Stimulated activated CD8-positive, alpha-beta memory T cell treated with anti-CD3 and anti-CD28 coated beads, Interleukin-12 subunit alpha, Interleukin-12 subunit beta, amount 100 ng/mL, for 24 hours (primary cell): ENCODE measurements around the gene SLC17A5.
"Not testable (repeated sequence)": the region's sequence is repeated elsewhere in the genome, so short reads cannot be mapped to it uniquely, and the experiment has no call there.

Experiments used
- DNase-seq: peaks from one replicate; pipeline ENCODE4 v3.0.0-alpha.2; 2020; ENCODE audit errors: extremely low read depth

The SLC17A5 gene

DNA sequence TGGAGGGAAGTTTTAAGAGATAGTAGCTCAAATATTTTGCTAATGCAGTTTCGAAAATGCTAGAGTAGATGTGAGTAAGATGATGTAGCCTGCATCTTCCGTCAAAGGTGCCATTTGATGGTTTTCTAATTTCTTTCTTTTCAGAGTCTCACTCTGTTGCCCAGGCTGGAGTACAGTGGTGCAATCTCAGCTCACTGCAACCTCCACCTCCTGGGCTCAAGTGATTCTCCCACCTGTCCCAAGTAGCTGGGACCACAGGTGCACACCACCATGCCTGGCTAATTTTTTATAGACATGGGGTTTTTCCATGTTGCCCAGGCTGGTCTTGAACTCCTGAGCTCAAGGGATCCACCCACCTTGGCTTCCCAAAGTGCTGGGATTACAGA lies 87.3 kb downstream of the SLC17A5 start:
- not testable (repeated sequence) for DNase-seq

- no peak for DNase-seq
Observed at GRCh38 chr6:73565767-73566485, 87.9 kb downstream of the SLC17A5 start.

DNA sequence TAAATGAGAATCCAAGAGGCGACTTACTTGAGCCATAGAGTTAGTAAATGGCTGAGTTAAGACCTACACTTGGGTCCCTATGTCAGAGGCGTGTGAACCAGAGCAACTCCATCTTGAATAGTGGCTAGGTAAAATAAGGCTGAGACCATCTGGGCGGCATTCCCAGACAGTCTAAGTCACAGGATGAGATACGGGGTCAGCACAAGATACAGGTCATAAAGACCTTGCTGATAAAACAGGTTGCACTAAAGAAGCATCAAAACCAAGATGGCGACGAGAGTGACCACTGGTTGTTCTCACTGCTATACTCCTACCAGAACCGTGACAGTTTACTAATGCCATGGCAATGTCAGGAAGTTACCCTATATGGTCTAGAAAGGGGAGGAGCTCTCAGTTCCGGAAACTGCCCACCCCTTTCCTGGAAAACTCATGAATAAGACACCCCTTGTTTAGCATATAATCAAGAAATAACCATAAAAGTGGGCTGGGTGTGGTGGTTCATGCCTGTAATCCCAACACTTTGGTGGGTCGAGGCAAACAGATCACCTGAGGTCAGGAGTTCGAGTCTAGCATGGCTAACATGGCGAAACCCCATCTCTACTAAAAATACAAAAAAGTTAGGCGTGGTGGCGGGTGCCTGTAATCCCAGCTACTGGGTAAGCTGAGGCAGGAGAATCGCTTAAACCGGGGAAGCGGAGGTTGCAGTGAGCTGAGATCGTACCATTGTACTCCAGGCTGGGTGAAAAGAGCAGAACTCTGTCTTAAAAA lies 89.0 kb downstream of the SLC17A5 start:
- no peak for DNase-seq

DNA sequence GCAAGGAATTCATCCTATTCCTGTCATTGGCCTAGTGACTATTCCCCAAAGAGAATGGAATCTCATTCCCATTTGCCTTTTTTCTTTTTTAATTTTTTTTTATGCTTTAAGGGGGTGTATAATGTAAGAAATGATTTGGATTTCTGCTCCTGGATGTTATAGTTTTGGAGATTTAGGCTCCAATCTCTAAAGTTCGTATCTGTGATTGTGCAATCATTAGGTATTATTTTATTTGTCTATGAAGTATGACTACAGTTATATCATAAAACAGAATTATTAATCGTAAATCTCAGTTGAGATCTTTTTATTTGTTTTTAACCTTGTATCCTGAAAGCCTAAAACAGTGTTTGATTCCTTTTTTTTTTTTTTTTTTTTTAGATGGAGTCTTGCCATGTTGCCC lies 91.2 kb downstream of the SLC17A5 start:
- DNase-seq = no peak

DNA sequence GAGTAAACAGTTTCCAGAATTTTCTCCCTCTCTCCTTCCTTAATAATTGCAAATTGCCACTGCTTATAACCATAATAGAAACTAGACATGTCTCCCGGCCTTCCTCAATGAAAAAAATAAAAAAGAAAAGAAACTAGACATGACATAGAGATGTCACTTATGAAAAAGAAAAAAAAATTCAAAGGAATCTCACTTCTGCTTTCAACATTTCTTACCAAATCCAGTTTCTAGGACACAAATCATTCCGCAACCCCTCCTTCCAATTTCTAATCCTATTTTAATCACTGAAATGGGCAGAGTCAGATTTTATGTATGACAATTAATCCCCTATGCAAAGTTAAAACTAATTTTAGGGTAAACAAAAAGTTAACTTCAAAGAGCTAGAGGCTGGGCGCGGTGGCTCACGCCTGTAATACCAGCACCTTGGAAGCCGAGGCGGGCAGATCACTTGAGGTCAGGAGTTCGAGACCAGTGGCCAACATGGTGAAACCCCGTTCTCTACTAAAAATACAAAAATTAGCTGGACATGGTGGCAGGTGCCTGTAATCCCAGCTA lies 92.9 kb downstream of the SLC17A5 start:
- no peak for DNase-seq

- no peak for DNase-seq
Observed at GRCh38 chr6:73560182-73560732, 93.5 kb downstream of the SLC17A5 start.

DNA sequence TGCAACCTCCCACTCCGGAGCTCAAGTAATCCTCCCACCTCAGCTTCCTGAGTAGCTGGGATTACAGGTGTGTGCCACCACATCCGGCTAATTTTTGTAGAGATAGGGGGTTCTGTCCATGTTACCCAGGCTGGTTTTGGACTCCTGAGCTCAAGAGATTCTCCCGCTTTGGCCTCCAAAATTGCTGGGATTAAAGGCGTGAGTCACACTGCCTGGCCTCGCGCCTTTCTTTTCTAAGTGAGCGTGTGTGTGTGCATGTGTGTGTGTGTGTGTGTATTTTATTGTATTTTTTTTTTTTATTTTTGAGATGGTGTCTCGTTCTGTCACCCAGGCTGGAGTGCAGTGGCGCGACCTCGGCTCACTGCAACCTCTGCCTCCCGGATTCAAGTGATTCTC lies 94.4 kb downstream of the SLC17A5 start:
- not testable (repeated sequence) for DNase-seq

DNA sequence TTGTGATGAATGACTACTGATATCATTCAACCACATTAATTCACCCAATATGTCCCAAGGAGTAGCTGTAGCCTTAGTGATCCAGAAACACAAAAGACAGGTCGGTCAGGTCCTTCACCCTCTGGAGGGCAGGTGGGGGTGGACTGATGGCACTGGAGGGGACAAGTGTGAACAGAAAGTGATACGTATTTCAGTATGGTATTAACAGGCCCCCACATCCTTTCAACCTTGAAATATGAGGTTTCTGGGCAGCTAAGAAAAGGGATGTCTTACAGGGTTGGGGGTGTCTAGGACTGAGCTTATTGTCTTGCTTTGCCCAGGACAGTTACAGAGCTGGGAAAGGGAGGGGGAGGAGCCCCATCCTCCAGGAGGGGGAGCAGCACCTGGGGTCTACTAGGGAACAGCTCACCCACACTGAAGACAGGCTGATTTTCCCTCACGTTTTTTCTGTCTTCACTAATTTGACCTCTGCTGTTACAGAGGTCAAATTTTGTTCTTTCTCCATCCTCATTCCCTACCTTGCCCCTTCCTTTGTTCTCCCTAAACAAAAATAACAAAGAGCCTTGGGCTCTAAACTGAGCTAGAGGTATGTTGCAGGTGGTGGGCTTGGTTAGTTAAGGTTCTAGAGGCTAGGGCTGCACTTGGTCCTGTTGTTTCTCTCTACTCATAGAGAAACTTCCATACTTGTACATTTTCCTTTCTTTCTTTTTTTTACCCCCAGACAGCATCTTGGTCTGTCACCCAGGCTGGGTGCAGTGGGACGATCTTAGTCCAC lies 95.0 kb downstream of the SLC17A5 start:
- DNase-seq = no peak

DNA sequence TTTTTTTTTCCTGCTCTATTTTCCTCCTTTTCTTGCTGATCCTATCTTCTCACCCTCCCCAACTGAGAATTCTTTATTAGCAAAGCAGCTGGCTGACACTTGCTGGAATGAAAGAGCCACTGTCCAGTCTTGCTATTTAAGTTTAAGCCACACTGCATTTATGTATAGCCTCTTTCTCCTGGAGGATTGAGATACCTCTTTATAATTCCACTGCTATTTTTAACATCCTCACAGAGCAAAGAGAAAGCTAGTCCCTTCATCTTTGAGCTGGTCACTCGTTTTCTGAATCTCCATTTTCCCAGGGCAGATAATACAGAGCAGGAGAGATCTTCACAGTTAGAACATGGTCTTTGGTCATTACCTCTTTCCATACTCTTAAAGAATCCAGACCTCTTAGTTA lies 97.0 kb downstream of the SLC17A5 start:
- DNase-seq = no peak

GRCh38 chr6:73555380-73555949 lies 98.3 kb downstream of the SLC17A5 start:
- not testable (repeated sequence) for DNase-seq

- DNase-seq = not testable (repeated sequence)
Observed at GRCh38 chr6:73551115-73551514, 102.7 kb downstream of the SLC17A5 start.

DNA sequence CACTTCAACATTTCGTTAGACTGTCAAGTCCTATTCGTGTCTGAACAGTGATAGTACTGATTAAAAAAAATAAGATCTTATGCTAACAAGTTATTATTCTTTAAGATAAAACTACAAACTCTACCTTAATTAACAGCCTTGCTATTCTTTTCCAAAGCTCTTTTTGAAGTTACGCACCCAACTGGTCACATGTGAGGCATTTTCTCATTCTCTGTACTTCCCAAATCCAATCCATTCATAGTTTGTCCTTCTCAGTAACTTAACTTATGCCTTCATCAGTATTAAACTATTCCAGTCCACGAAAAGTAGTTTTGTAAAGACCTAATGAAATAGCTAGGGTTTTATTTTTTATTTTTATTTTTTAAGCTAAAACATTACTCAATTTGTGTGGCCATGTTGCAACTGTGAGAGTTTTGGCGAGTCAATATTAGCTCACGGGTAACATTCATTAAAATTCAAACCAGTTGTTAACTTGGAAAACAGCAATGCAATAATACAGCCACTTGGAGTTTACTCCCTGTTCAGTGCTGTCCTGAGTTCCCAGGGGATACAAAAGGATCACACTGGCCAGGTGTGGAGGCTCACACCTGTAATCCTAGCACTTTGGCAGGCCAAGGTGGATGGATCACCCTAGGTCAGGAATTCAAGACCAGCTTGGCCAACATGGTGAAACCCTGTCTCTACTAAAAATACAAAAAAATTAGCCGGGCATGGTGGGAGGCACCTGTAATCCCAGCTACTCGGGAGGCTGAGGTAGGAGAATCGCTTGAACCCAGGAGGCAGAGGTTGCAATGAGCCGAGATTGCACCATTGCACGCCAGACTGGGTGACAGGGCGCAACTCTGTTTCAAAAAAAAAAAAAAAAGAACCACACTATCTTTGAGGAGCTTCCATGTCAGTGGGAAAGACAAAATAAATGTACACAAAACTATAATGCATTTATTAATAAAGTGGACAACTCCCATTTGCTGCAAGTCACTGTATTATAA lies 105.0 kb downstream of the SLC17A5 start:
- DNase-seq = no peak

GRCh38 chr6:73547036-73547435 lies 106.8 kb downstream of the SLC17A5 start:
- DNase-seq = no peak
